GM18498 (cell line): ENCODE measurements around the gene LACC1.

Source experiments
- ATAC-seq: cut with Tn5 transposase; IDR thresholded peaks from one replicate; pipeline ENCODE4 v1.9.1; 2021; ENCODE audit warnings: mild to moderate bottlenecking, moderate library complexity; ENCODE audit not compliant: unreplicated experiment

LACC1 gene

GRCh38 chr13:43883631-43884030 is 3.9 kb downstream of the LACC1 start:
- no peak for ATAC-seq

- ATAC-seq = no peak
These were observed 4.5 kb downstream of the LACC1 start for GRCh38 chr13:43884222-43884621.

- ATAC-seq = no peak
These were observed 14.7 kb downstream of the LACC1 start for GRCh38 chr13:43894438-43894837.

GRCh38 chr13:43895940-43896339 is 16.2 kb downstream of the LACC1 start:
- no peak for ATAC-seq

- ATAC-seq = peak; percentile 43
These were observed 25.8 kb downstream of the LACC1 start for GRCh38 chr13:43905435-43906031.

- ATAC-seq = no peak
These were observed 28.7 kb downstream of the LACC1 start for GRCh38 chr13:43908156-43909126.

GRCh38 chr13:43910856-43911255 is 31.2 kb downstream of the LACC1 start:
- no peak for ATAC-seq

GRCh38 chr13:43911278-43911677 is 31.6 kb downstream of the LACC1 start:
- no peak for ATAC-seq

- ATAC-seq = no peak
These were observed 32.2 kb downstream of the LACC1 start for GRCh38 chr13:43911871-43912270.

- ATAC-seq = no peak
These were observed 35.7 kb downstream of the LACC1 start for GRCh38 chr13:43915451-43915850.

GRCh38 chr13:43916828-43917227 is 37.1 kb downstream of the LACC1 start:
- ATAC-seq = no peak

GRCh38 chr13:43918636-43919035 is 38.9 kb downstream of the LACC1 start:
- no peak for ATAC-seq

- no peak for ATAC-seq
These were observed 41.4 kb downstream of the LACC1 start for GRCh38 chr13:43920965-43921674.

GRCh38 chr13:43924549-43925245 is 45.0 kb downstream of the LACC1 start:
- peak; percentile 95 for ATAC-seq

- no peak for ATAC-seq
These were observed 50.2 kb downstream of the LACC1 start for GRCh38 chr13:43929947-43930346.

GRCh38 chr13:43933378-43933777 is 53.7 kb downstream of the LACC1 start:
- ATAC-seq = peak; percentile 100

- no peak for ATAC-seq
These were observed 54.6 kb downstream of the LACC1 start for GRCh38 chr13:43934273-43934672.

GRCh38 chr13:43935878-43936277 is 56.2 kb downstream of the LACC1 start:
- no peak for ATAC-seq

GRCh38 chr13:43936647-43937046 is 56.9 kb downstream of the LACC1 start:
- no peak for ATAC-seq

- no peak for ATAC-seq
These were observed 58.1 kb downstream of the LACC1 start for GRCh38 chr13:43937839-43938238.

- ATAC-seq = no peak
These were observed 58.7 kb downstream of the LACC1 start for GRCh38 chr13:43938449-43938848.
